GM12872 (cell line): ENCODE results near the gene ORAI1.

Experiments
- CTCF ChIP-seq: IDR thresholded peaks from 3 replicates; pipeline ENCODE4 v1.5.1; 2011; ENCODE audit warnings: low read depth, mild to moderate bottlenecking, low read length, moderate library complexity; ENCODE audit not compliant: insufficient read depth

ORAI1 gene

GRCh38 chr12:121657305-121658008 is 31.1 kb downstream of the ORAI1 start:
- TF ChIP-seq CTCF, result no peak

- TF ChIP-seq CTCF, result no peak
Measured at GRCh38 chr12:121663610-121663929, 37.2 kb downstream of the ORAI1 start.

GRCh38 chr12:121668750-121669520 is 42.6 kb downstream of the ORAI1 start:
- TF ChIP-seq CTCF, result peak; percentile 70

GRCh38 chr12:121669521-121669900 is 43.2 kb downstream of the ORAI1 start, which contains the start of gene MORN3:
MORN3 (minus strand) TSS chr12:121669654; CDS start chr12:121669483, 171 bp downstream.
- no peak for TF ChIP-seq CTCF

- no peak for TF ChIP-seq CTCF
Measured at GRCh38 chr12:121673013-121673511, 46.7 kb downstream of the ORAI1 start.

- no peak for TF ChIP-seq CTCF
Measured at GRCh38 chr12:121676190-121676589, 49.9 kb downstream of the ORAI1 start.

GRCh38 chr12:121678305-121678704 is 52.0 kb downstream of the ORAI1 start:
- TF ChIP-seq CTCF, result no peak
